Muscle of leg (tissue), 11 donors: ENCODE measurements around the gene PDGFD. TPM values are rescaled to one million over a fixed set of nuclear protein-coding genes. Genes with fewer than 3 reads are reported as not detected.

Experiments
- DNase-seq: peaks from one replicate; pipeline ENCODE4 v3.0.0; 2013
- H3K27ac ChIP-seq: one replicate; pipeline ENCODE4 v1.5.1; 2013; ENCODE audit warnings: mild to moderate bottlenecking, low read length, control low read depth
- H3K27me3 ChIP-seq: one replicate; pipeline ENCODE4 v1.6.1; 2013; ENCODE audit warnings: low read length; ENCODE audit not compliant: control insufficient read depth, insufficient read depth
- H3K36me3 ChIP-seq: one replicate; pipeline ENCODE4 v1.6.1; 2013; ENCODE audit warnings: low read length; ENCODE audit not compliant: control insufficient read depth, insufficient read depth
- H3K4me1 ChIP-seq: one replicate; pipeline ENCODE4 v1.6.1; 2013; ENCODE audit warnings: low read length; ENCODE audit not compliant: control insufficient read depth, insufficient read depth
- H3K4me3 ChIP-seq: one replicate; pipeline ENCODE4 v1.5.1; 2013; ENCODE audit warnings: low read length, control low read depth
- H3K9me3 ChIP-seq: replicated peaks from 2 replicates; pipeline ENCODE4 v1.6.1; 2013; ENCODE audit warnings: low read depth, low read length; ENCODE audit not compliant: control insufficient read depth
- WGBS: methylation state at CpG from one replicate; pipeline ENCODE4 v1.1.5; 2013; ENCODE audit warnings: missing lambda C conversion rate; ENCODE audit not compliant: insufficient coverage; 5-methylcytosine and 5-hydroxymethylcytosine counted together
- polyA plus RNA-seq, 8 donors: library from polyadenylated mRNA; unstranded; fragments of 120-200 nt; gene quantifications; one replicate each; pipeline versions ENCODE4 v1.2.1 to v1.2.3, GENCODE V29; 2013; ENCODE audit warnings: inconsistent platforms in 1 of 8, low replicate concordance in 1 of 8; ENCODE audit not compliant: insufficient read length in 8 of 8, insufficient read depth in 1 of 8
- total RNA-seq: library from RNA; stranded (reverse); fragments of 120-200 nt; gene quantifications from one replicate; pipeline ENCODE4 v1.2.4, GENCODE V29; 2013

PDGFD gene
- total and polyA plus RNA-seq, 9 donors = 10.3 to 25.7 (median 18.6) TPM

DNA sequence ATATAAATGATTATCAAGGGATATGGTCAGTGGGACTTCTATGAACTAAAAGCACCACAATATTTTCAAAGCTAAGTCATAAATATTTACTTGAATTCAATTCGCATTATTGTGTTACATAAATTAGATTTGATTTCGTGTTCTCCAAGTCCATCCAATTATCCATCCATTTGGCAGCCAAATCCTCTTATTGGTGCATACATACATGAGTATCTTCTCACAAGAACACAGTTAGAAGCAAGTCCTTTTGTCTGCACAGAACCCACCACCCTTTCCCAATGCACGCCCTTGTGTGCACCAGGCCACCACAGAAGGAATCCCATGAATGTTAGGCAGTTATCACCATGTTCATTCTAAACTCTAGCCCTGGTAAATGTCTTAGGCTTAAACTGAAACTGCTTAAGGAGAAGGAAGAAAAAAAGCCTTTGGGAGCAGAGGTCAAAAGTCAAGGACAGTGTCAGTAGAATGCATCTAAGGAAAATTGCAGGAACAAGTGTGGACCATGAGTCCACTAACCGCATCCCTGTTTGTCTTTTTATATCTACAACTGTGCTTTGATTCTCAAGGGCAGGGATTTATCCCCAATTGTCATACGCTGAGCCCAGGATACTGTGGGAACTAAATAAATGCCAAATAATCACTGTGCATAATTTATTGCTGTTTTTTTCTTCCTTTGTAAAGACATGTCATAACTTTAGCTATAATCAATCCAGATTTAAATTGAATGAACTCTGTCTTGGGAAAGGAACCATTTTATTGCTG is 235.7 kb downstream of the PDGFD start:
- Histone ChIP-seq H3K4me3 (no peak overlapping the region), H3K4me1 (peaks cover 2% of the 10 kb centered on the region), H3K27ac (no peak overlapping the region), H3K27me3 (no peaks in the 10 kb centered on the region), H3K36me3 (no peaks in the 10 kb centered on the region), H3K9me3 (no peaks in the 10 kb centered on the region)
- DNase-seq = no peak
- no CpG with 5 or more reads among the region's 5 CpGs for whole genome bisulfite sequencing

GRCh38 chr11:103927535-103927934 is 236.4 kb downstream of the PDGFD start:
- DNase-seq = peak; percentile 54
- Histone ChIP-seq H3K4me1 (peaks cover 2% of the 10 kb centered on the region), H3K36me3 (no peaks in the 10 kb centered on the region), H3K4me3 (no peak overlapping the region), H3K9me3 (no peaks in the 10 kb centered on the region), H3K27me3 (no peaks in the 10 kb centered on the region), H3K27ac (no peak overlapping the region)
- WGBS = no CpG with 5 or more reads among the region's 2 CpGs

GRCh38 chr11:103926990-103927389 is 237.0 kb downstream of the PDGFD start:
- WGBS = 100% methylated on average over 2 of the region's 5 CpGs
- peaks cover 2% of the 10 kb centered on the region for H3K4me1 ChIP-seq
- H3K36me3 ChIP-seq = no peaks in the 10 kb centered on the region
- H3K27ac ChIP-seq = no peak overlapping the region
- no peaks in the 10 kb centered on the region for H3K9me3 ChIP-seq
- H3K4me3 ChIP-seq = no peak overlapping the region
- no peak for DNase-seq
- no peaks in the 10 kb centered on the region for H3K27me3 ChIP-seq

DNA sequence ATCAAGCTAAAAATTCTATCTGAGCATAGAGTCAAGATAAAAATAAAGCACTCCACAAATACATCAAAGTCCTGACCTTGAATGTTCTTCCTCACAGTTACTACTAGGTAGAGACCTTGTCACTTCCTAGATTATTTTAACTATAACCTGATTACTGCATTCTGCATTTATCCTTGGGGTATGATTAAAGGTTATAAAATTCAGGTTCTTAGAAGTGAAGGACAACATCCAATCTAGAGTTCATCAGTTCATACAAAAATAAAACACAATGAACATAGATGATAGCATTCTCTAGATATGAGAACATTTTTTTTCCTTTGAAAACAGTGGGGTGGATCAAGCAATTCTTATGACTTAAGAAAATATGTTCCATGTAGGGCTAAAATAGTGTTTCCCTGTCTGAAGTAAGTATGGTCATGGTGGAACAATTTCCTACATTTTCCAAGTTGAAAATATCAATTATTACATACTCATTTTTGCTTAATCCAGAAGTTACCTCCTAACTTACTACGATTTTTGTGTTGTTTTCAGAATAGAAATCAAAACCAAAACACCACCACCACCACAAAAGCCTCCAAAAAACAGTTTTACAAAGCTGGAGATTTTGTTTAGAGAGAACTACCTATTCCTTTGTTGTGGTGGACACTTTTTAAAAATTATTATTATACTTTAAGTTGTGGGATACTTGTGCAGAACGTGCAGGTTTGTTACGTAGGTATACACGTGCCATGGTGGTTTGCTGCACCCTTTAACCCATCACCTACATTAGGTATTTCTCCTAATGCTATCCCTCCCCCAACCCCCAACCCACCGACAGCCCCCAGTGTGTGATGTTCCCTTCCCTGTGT is 239.6 kb downstream of the PDGFD start:
- Histone ChIP-seq H3K4me1 (no peaks in the 10 kb centered on the region), H3K36me3 (no peaks in the 10 kb centered on the region), H3K27ac (no peak overlapping the region), H3K27me3 (no peaks in the 10 kb centered on the region), H3K9me3 (no peaks in the 10 kb centered on the region), H3K4me3 (no peak overlapping the region)
- WGBS = no CpG with 5 or more reads among the region's 5 CpGs
- DNase-seq = no peak

- no peaks in the 10 kb centered on the region for H3K36me3 ChIP-seq
- DNase-seq = no peak
- H3K9me3 ChIP-seq = no peaks in the 10 kb centered on the region
- no peak overlapping the region for H3K4me3 ChIP-seq
- H3K27me3 ChIP-seq = no peaks in the 10 kb centered on the region
- H3K27ac ChIP-seq = no peak overlapping the region
- no peaks in the 10 kb centered on the region for H3K4me1 ChIP-seq
Measured at GRCh38 chr11:103923451-103923931, 240.5 kb downstream of the PDGFD start.

- H3K4me3 ChIP-seq = no peak overlapping the region
- H3K27me3 ChIP-seq = no peaks in the 10 kb centered on the region
- H3K9me3 ChIP-seq = no peaks in the 10 kb centered on the region
- no peak for DNase-seq
- no peaks in the 10 kb centered on the region for H3K4me1 ChIP-seq
- H3K27ac ChIP-seq = no peak overlapping the region
- H3K36me3 ChIP-seq = no peaks in the 10 kb centered on the region
Measured at GRCh38 chr11:103920933-103921332, 243.0 kb downstream of the PDGFD start.

DNA sequence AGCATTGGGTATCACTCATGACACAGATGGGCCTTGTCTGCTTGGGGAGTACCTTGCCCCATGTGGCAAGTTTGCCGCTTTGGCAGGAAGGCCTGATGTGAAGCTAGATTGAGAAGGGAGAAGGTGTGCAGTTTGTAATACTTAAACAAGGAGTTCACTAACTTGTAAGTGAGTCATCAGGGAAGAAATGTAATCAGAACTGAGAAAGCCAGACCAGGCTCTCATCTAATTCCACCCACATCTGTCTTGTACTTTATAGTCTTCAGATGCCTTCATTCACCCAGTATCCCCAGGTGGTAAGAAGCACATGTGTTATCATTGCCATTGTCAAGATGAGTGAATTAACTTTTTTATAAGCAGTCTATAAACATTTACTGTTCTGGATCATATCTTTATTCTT is 243.5 kb downstream of the PDGFD start:
- no CpG with 5 or more reads among the region's 1 CpG for WGBS
- Histone ChIP-seq H3K27me3 (no peaks in the 10 kb centered on the region), H3K27ac (no peak overlapping the region), H3K9me3 (no peaks in the 10 kb centered on the region), H3K4me1 (no peaks in the 10 kb centered on the region), H3K36me3 (no peaks in the 10 kb centered on the region), H3K4me3 (no peak overlapping the region)
- no peak for DNase-seq

- H3K27ac ChIP-seq = no peak overlapping the region
- no peak for DNase-seq
- H3K4me3 ChIP-seq = no peak overlapping the region
- WGBS = 91% methylated on average over 5 of the region's 7 CpGs
- no peaks in the 10 kb centered on the region for H3K36me3 ChIP-seq
- H3K4me1 ChIP-seq = no peaks in the 10 kb centered on the region
- no peaks in the 10 kb centered on the region for H3K27me3 ChIP-seq
- H3K9me3 ChIP-seq = no peaks in the 10 kb centered on the region
Measured at GRCh38 chr11:103910721-103911120, 253.2 kb downstream of the PDGFD start.

- no peak for DNase-seq
- Histone ChIP-seq H3K36me3 (no peaks in the 10 kb centered on the region), H3K27ac (no peak overlapping the region), H3K27me3 (no peaks in the 10 kb centered on the region), H3K4me1 (no peaks in the 10 kb centered on the region), H3K9me3 (no peaks in the 10 kb centered on the region), H3K4me3 (no peak overlapping the region)
- no CpG with 5 or more reads among the region's 3 CpGs for WGBS
Measured at GRCh38 chr11:103907548-103908455, 256.1 kb downstream of the PDGFD start.

GRCh38 chr11:103907136-103907535 is 256.8 kb downstream of the PDGFD start:
- no CpG with 5 or more reads among the region's 4 CpGs for WGBS
- Histone ChIP-seq H3K4me3 (no peak overlapping the region), H3K27me3 (no peaks in the 10 kb centered on the region), H3K36me3 (no peaks in the 10 kb centered on the region), H3K27ac (no peak overlapping the region), H3K9me3 (no peaks in the 10 kb centered on the region), H3K4me1 (no peaks in the 10 kb centered on the region)
- no peak for DNase-seq
